GM23338 (cell line): ENCODE data around the gene ADCY5. TPM values are rescaled to one million over a fixed set of nuclear protein-coding genes. Genes with fewer than 3 reads are reported as not detected.

Experiments used
- ATAC-seq: fragments of 200-7000 bp; cut with Tn5 transposase; 3 replicates; pipeline ENCODE4 v1.9.1; 2020
- DNase-seq: peaks from one replicate; pipeline ENCODE4 v3.0.0-alpha.2; 2015; ENCODE audit warnings: low spot score
- H2AFZ ChIP-seq: fragments of 200-600 bp; sonication (generic); 2 replicates; pipeline ENCODE4 v1.8.0; 2016; ENCODE audit warnings: antibody characterized with exemption, mild to moderate bottlenecking, moderate library complexity
- H3F3A ChIP-seq: fragments of 200-600 bp; sonication (generic); replicated peaks from 2 replicates; pipeline ENCODE4 v1.8.0; 2017; ENCODE audit warnings: antibody characterized with exemption, mixed run types, low read depth
- H3K27ac ChIP-seq: fragments of 200-600 bp; sonication (generic); 2 replicates; pipeline ENCODE4 v1.6.1; 2016; ENCODE audit warnings: low read depth
- H3K27me3 ChIP-seq: fragments of 200-600 bp; sonication (generic); 2 replicates; pipeline ENCODE4 v1.8.0; 2016; ENCODE audit warnings: mild to moderate bottlenecking, mixed run types, moderate library complexity; ENCODE audit not compliant: insufficient read depth
- H3K36me3 ChIP-seq: fragments of 200-600 bp; sonication (generic); 2 replicates; pipeline ENCODE4 v1.8.0; 2016; ENCODE audit warnings: mild to moderate bottlenecking; ENCODE audit not compliant: insufficient read depth
- H3K4me1 ChIP-seq: fragments of 200-600 bp; sonication (generic); 2 replicates; pipeline ENCODE4 v1.8.0; 2016; ENCODE audit warnings: mild to moderate bottlenecking, moderate library complexity; ENCODE audit not compliant: insufficient read depth
- H3K4me2 ChIP-seq: fragments of 200-600 bp; sonication (generic); 2 replicates; pipeline ENCODE4 v1.7.1; 2017; ENCODE audit warnings: mixed run types
- H3K4me3 ChIP-seq: fragments of 200-600 bp; sonication (generic); 2 replicates; pipeline ENCODE4 v1.6.1; 2016; ENCODE audit warnings: mixed run types
- H3K79me2 ChIP-seq: fragments of 200-600 bp; sonication (generic); replicated peaks from 2 replicates; pipeline ENCODE4 v1.8.0; 2017; ENCODE audit warnings: mild to moderate bottlenecking; ENCODE audit not compliant: insufficient read depth
- H3K9me2 ChIP-seq: fragments of 200-600 bp; sonication (generic); 2 replicates; pipeline ENCODE4 v1.8.0; 2017; ENCODE audit not compliant: insufficient read depth
- H4K20me1 ChIP-seq: fragments of 200-600 bp; sonication (generic); replicated peaks from 2 replicates; pipeline ENCODE4 v1.8.0; 2017; ENCODE audit warnings: mild to moderate bottlenecking; ENCODE audit not compliant: insufficient read depth
- H3K27ac Mint-ChIP-seq: 2 replicates; pipeline ENCODE4 v1.8.0; 2020; ENCODE audit warnings: inconsistent platforms, mild to moderate bottlenecking, moderate library complexity, mixed read lengths
- H3K27me3 Mint-ChIP-seq: 3 replicates; pipeline ENCODE4 v1.8.0; 2022; ENCODE audit warnings: low read depth, mild to moderate bottlenecking, moderate library complexity, mixed read lengths, inconsistent platforms; ENCODE audit not compliant: insufficient read depth, poor library complexity
- H3K36me3 Mint-ChIP-seq: 3 replicates; pipeline ENCODE4 v1.8.0; 2021; ENCODE audit warnings: low read depth, mild to moderate bottlenecking, inconsistent platforms, moderate library complexity, mixed read lengths
- H3K4me1 Mint-ChIP-seq: 3 replicates; pipeline ENCODE4 v1.8.0; 2020; ENCODE audit warnings: mild to moderate bottlenecking, inconsistent platforms, mixed read lengths
- H3K4me3 Mint-ChIP-seq: 3 replicates; pipeline ENCODE4 v1.8.0; 2021; ENCODE audit warnings: moderate library complexity, mild to moderate bottlenecking, inconsistent platforms, mixed read lengths
- H3K9me3 Mint-ChIP-seq: 3 replicates; pipeline ENCODE4 v1.8.0; 2020; ENCODE audit warnings: moderate library complexity, mild to moderate bottlenecking, inconsistent platforms, mixed read lengths
- CREB1 ChIP-seq: fragments of 250-450 bp; sonication (Bioruptor Pico); IDR thresholded peaks from 2 replicates; pipeline ENCODE4 v1.5.0; 2020; ENCODE audit warnings: low read depth, mild to moderate bottlenecking, moderate library complexity
- EZH2 ChIP-seq: fragments of 200-600 bp; sonication (generic); IDR thresholded peaks from one replicate; pipeline ENCODE4 v1.8.0; 2017; ENCODE audit warnings: antibody characterized with exemption, mild to moderate bottlenecking, low read depth; ENCODE audit not compliant: unreplicated experiment
- EZH2phosphoT487 ChIP-seq: fragments of 200-600 bp; sonication (generic); IDR thresholded peaks from one replicate; pipeline ENCODE4 v1.8.1; 2018; ENCODE audit warnings: antibody characterized with exemption; ENCODE audit not compliant: unreplicated experiment
- JUNB ChIP-seq: IDR thresholded peaks from one replicate; pipeline ENCODE4 v1.6.1; 2016; ENCODE audit warnings: antibody characterized with exemption; ENCODE audit not compliant: unreplicated experiment
- STAT1 ChIP-seq: IDR thresholded peaks from one replicate; pipeline ENCODE4 v1.6.1; 2016; ENCODE audit warnings: antibody characterized with exemption; ENCODE audit not compliant: unreplicated experiment
- ZNF114 ChIP-seq: fragments of 250-450 bp; sonication (Bioruptor Pico); IDR thresholded peaks from 2 replicates; pipeline ENCODE4 v1.5.0; 2020; ENCODE audit warnings: mild to moderate bottlenecking, moderate library complexity
- ZNF331 ChIP-seq: fragments of 250-450 bp; sonication (Bioruptor Pico); IDR thresholded peaks from 2 replicates; pipeline ENCODE4 v1.5.0; 2020; ENCODE audit warnings: low read depth, mild to moderate bottlenecking, moderate library complexity
- ZNF462 ChIP-seq: fragments of 250-450 bp; sonication (Bioruptor Pico); IDR thresholded peaks from 2 replicates; pipeline ENCODE4 v1.5.0; 2020; ENCODE audit warnings: mild to moderate bottlenecking, moderate library complexity
- polyA plus RNA-seq: library from polyadenylated mRNA; unstranded; fragments of >200 nt; fragmentation: Nextera tagmentation; extraction: Ambion mirVana; gene quantifications from 2 replicates; pipeline ENCODE4 v1.2.1, GENCODE V29; 2016
- total RNA-seq: library from RNA; depleted of rRNA; stranded (reverse); fragments of >200 nt; shearing (Covaris generic); gene quantifications from 2 replicates; pipeline ENCODE4 v1.2.3, GENCODE V29; 2014
- TF ChIP-seq, protein P1 (sequence below): IDR thresholded peaks from one replicate; pipeline ENCODE4 v1.6.1; 2018; ENCODE audit warnings: antibody characterized with exemption; ENCODE audit not compliant: unreplicated experiment
- TF ChIP-seq, protein P2 (sequence below): IDR thresholded peaks from 2 replicates; pipeline ENCODE4 v1.6.1; 2016; ENCODE audit warnings: antibody characterized with exemption
- TF ChIP-seq, protein P3 (sequence below), 2 experiments: fragments of 200-600 bp in 1 of 2; sonication (generic) in 1 of 2; conservative IDR thresholded peaks; 2 replicates each; pipeline versions ENCODE4 v1.5.1 to v1.6.1; 2016 to 2017; ENCODE audit warnings: antibody characterized with exemption in 2 of 2, low read depth in 2 of 2, mild to moderate bottlenecking in 2 of 2, moderate library complexity in 1 of 2

Gene ADCY5
- total and polyA plus RNA-seq, 2 experiments from 2014 or later: 3.5 to 10.2 TPM

DNA sequence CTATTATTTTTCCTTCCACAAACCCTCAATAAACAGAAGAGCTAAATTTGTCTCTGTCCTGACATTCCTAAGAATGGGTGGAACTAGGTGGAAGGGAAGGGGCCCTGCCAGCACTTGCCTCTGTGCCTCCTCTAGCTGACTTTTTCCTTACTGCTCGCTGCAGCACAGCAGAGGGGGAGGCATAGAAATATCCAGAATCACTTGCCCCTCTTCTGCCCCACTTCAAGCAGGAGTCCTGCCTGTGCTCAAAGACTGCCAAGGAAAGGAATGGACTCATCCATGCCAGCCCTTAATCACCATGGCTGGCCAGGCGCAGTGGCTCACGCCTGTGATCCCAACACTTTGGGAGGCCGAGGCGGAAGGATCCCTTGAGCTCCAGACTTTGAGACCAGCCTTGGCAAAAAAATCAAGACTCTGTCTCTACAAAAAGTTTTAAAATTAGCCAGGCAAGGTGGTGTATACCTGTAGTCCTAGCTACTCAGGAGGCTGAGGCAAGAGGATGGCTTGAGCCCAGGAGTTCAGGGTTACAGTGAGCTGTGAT, 51.8 kb downstream of the ADCY5 start:
- Histone ChIP-seq H3K27me3 (no peaks in the 10 kb centered on the region), H3K36me3 (no peaks in the 10 kb centered on the region), H3K4me1 (no peaks in the 10 kb centered on the region; the same call in 1 of the 2 replicates), H3K4me3 (no peak overlapping the region), H3K27ac (no peak overlapping the region), H3K79me2 (no peaks in the 10 kb centered on the region), H2AFZ (no peak overlapping the region), H3K9me2 (no peaks in the 10 kb centered on the region), H4K20me1 (no peaks in the 10 kb centered on the region), H3K4me2 (no peak overlapping the region), H3F3A (no peaks in the 10 kb centered on the region)
- ATAC-seq (peak; percentile 30), DNase-seq (no peak)
- TF ChIP-seq JUNB: no peak
- TF ChIP-seq ZNF462: no peak
- TF ChIP-seq, protein P1, sequence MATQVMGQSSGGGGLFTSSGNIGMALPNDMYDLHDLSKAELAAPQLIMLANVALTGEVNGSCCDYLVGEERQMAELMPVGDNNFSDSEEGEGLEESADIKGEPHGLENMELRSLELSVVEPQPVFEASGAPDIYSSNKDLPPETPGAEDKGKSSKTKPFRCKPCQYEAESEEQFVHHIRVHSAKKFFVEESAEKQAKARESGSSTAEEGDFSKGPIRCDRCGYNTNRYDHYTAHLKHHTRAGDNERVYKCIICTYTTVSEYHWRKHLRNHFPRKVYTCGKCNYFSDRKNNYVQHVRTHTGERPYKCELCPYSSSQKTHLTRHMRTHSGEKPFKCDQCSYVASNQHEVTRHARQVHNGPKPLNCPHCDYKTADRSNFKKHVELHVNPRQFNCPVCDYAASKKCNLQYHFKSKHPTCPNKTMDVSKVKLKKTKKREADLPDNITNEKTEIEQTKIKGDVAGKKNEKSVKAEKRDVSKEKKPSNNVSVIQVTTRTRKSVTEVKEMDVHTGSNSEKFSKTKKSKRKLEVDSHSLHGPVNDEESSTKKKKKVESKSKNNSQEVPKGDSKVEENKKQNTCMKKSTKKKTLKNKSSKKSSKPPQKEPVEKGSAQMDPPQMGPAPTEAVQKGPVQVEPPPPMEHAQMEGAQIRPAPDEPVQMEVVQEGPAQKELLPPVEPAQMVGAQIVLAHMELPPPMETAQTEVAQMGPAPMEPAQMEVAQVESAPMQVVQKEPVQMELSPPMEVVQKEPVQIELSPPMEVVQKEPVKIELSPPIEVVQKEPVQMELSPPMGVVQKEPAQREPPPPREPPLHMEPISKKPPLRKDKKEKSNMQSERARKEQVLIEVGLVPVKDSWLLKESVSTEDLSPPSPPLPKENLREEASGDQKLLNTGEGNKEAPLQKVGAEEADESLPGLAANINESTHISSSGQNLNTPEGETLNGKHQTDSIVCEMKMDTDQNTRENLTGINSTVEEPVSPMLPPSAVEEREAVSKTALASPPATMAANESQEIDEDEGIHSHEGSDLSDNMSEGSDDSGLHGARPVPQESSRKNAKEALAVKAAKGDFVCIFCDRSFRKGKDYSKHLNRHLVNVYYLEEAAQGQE: no peak
- TF ChIP-seq ZNF331: no peak
- TF ChIP-seq, protein P2, sequence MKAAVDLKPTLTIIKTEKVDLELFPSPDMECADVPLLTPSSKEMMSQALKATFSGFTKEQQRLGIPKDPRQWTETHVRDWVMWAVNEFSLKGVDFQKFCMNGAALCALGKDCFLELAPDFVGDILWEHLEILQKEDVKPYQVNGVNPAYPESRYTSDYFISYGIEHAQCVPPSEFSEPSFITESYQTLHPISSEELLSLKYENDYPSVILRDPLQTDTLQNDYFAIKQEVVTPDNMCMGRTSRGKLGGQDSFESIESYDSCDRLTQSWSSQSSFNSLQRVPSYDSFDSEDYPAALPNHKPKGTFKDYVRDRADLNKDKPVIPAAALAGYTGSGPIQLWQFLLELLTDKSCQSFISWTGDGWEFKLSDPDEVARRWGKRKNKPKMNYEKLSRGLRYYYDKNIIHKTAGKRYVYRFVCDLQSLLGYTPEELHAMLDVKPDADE: no peak
- TF ChIP-seq, protein P3, sequence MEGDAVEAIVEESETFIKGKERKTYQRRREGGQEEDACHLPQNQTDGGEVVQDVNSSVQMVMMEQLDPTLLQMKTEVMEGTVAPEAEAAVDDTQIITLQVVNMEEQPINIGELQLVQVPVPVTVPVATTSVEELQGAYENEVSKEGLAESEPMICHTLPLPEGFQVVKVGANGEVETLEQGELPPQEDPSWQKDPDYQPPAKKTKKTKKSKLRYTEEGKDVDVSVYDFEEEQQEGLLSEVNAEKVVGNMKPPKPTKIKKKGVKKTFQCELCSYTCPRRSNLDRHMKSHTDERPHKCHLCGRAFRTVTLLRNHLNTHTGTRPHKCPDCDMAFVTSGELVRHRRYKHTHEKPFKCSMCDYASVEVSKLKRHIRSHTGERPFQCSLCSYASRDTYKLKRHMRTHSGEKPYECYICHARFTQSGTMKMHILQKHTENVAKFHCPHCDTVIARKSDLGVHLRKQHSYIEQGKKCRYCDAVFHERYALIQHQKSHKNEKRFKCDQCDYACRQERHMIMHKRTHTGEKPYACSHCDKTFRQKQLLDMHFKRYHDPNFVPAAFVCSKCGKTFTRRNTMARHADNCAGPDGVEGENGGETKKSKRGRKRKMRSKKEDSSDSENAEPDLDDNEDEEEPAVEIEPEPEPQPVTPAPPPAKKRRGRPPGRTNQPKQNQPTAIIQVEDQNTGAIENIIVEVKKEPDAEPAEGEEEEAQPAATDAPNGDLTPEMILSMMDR (conservative IDR thresholded peaks at IDR 0.05; ENCODE audit: low read depth in 2 of 2): no peak
- TF ChIP-seq ZNF114 (CRISPR knock-in tag): no peak
- TF ChIP-seq CREB1 (CRISPR knock-in tag): no peak
- TF ChIP-seq STAT1: no peak
- no peak for TF ChIP-seq EZH2phosphoT487
- TF ChIP-seq EZH2: no peak
- Mint-ChIP-seq H3K4me3 (no peak overlapping the region), H3K27ac (no peak overlapping the region), H3K27me3 (peaks cover 14% of the 10 kb centered on the region), H3K9me3 (no peaks in the 10 kb centered on the region), H3K4me1 (peaks cover 10% of the 10 kb centered on the region), H3K36me3 (no peaks in the 10 kb centered on the region)
